ENCODE measurements around the gene DPYSL3.

GRCh38 chr5:147484708-147485020, 25.2 kb downstream of the DPYSL3 start:
- no peak for TF ChIP-seq CTCF (IDR thresholded peaks at IDR 0.05; ENCODE audit: poor library complexity, severe bottlenecking)
- TF ChIP-seq EZH2 (IDR thresholded peaks at IDR 0.05; ENCODE audit: borderline replicate concordance, insufficient read depth, low read length, poor library complexity, severe bottlenecking): no peak
- no peak for TF ChIP-seq POLR2AphosphoS5 (IDR thresholded peaks at IDR 0.05)
- no peak for TF ChIP-seq RAD21 (conservative IDR thresholded peaks at IDR 0.05)
- no peak for TF ChIP-seq SMC3 (conservative IDR thresholded peaks at IDR 0.05; ENCODE audit: poor library complexity)
- no peak for TF ChIP-seq MXI1 (conservative IDR thresholded peaks at IDR 0.05; ENCODE audit: poor library complexity, severe bottlenecking)
- no peak for TF ChIP-seq REST (IDR thresholded peaks at IDR 0.05; ENCODE audit: borderline replicate concordance)
- TF ChIP-seq EP300 (conservative IDR thresholded peaks at IDR 0.05; ENCODE audit: poor library complexity, severe bottlenecking): no peak
